ENCODE results near the gene ERN1.

ERN1 gene

DNA sequence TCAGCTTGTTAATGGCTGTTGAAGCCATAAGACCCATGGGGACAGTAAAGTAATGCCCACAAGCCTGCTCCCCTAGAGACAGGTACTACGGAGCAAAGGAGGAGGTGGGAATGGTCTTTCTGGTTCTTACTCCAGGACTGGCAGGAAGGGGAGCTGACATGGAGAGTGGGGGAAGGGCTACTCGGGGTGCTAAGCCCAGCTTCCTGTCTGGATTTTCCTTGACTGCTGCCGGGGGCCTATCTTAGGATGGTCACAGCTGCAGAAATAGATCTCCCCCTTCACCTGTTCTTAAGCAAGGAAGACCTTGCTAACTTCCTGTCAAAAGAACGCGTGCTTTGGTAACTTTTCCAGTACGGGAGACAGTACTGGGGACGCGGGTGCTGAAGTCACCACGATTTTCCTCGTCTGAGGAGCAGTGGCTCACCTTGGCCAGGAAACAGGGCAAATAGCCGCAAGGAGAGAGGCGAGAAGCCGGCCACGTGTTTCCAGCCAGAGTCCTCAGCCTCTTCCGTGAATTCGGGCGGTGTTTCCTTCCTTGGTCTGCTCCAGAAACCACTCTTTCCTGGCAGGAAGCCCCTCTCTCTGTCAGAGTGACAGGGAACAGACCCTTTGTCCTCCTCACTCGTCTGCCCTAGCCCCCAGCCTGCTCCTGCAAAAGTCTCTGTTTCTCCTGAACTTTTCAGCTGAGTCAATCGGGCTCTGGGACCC is 132.4 kb downstream of the ERN1 start:
- DNase-seq (no peak), ATAC-seq (ENCODE audit: insufficient read depth, low read depth) (no peak)
- H3K9ac ChIP-seq (ENCODE audit: low read depth, low read length), result no peak overlapping the region; the same call in 1 of the 2 replicates
- H3K9me3 ChIP-seq (ENCODE audit: insufficient read depth, low read length, severe bottlenecking), result no peaks in the 10 kb centered on the region
- peak overlapping the region in 1 of 2 experiments; percentile 64; a peak in 2 of 4 replicates for H3K4me3 ChIP-seq (ENCODE audit: low read depth in 1 of 2, low read length in 2 of 2)
- H3K27ac ChIP-seq (ENCODE audit: low read length), result no peak overlapping the region
- no peak overlapping the region for H2AFZ ChIP-seq (ENCODE audit: low read depth, low read length)
- H3K4me1 ChIP-seq (ENCODE audit: insufficient read depth, low read length), result peaks cover 22% of the 10 kb centered on the region
- H3K79me2 ChIP-seq (ENCODE audit: insufficient read depth, low read length), result no peaks in the 10 kb centered on the region
- TF ChIP-seq EZH2 (IDR thresholded peaks at IDR 0.05; ENCODE audit: borderline replicate concordance, low read depth, low read length, severe bottlenecking), result no peak
- TF ChIP-seq, protein P1, sequence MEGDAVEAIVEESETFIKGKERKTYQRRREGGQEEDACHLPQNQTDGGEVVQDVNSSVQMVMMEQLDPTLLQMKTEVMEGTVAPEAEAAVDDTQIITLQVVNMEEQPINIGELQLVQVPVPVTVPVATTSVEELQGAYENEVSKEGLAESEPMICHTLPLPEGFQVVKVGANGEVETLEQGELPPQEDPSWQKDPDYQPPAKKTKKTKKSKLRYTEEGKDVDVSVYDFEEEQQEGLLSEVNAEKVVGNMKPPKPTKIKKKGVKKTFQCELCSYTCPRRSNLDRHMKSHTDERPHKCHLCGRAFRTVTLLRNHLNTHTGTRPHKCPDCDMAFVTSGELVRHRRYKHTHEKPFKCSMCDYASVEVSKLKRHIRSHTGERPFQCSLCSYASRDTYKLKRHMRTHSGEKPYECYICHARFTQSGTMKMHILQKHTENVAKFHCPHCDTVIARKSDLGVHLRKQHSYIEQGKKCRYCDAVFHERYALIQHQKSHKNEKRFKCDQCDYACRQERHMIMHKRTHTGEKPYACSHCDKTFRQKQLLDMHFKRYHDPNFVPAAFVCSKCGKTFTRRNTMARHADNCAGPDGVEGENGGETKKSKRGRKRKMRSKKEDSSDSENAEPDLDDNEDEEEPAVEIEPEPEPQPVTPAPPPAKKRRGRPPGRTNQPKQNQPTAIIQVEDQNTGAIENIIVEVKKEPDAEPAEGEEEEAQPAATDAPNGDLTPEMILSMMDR (IDR thresholded peaks at IDR 0.05; ENCODE audit: borderline replicate concordance, extremely low read depth, low read length, poor library complexity, severe bottlenecking), result no peak
- H3K36me3 ChIP-seq (ENCODE audit: insufficient read depth, low read length), result peaks cover 4% of the 10 kb centered on the region
- no peaks in the 10 kb centered on the region for H4K20me1 ChIP-seq (ENCODE audit: insufficient read depth, low read length)
- H3K4me2 ChIP-seq (ENCODE audit: insufficient read depth, low read length), result peak overlapping the region; percentile 92
- peaks cover 1% of the 10 kb centered on the region for H3K27me3 ChIP-seq (ENCODE audit: insufficient read depth, low read length, poor library complexity)

DNA sequence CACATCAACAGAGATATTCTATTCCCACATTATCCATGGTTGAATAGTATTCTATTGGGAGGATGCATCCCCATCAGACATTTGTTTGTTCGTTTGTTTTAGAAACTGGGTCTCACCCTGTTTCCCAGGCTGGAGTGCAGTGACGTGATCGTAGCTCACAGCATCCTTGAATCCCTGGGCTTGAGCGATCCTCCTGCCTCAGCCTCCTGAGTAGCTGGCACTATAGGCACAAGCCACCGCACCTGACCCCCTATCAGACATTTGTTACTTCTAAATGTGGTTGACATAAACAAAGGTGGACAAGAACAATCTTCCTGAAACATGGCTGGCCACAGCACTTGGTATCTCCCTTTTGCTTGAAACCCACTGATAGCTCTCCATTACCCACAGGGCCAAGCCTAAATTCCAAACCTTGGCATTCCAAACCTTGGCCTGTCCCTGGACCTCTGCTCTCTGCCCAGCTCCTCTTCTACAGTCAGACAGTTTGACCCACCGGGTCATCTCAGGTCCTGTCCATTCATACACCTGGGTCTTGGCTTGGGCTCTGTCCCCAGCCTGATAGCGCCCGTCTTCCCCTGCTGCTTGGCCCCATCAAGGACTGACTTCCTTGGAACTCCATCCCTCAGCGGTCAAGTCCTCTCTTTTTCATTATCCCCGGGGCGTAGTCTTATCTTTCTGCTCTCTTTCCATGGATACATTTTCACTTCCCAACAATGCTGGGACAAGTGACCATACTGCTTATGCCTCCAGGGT is 133.3 kb downstream of the ERN1 start:
- Histone ChIP-seq H3K79me2 (ENCODE audit: insufficient read depth, low read length) (no peaks in the 10 kb centered on the region), H3K4me2 (ENCODE audit: insufficient read depth, low read length) (no peak overlapping the region), H3K36me3 (ENCODE audit: insufficient read depth, low read length) (no peaks in the 10 kb centered on the region), H3K27ac (ENCODE audit: low read length) (no peak overlapping the region), H3K9me3 (ENCODE audit: insufficient read depth, low read length, severe bottlenecking) (no peaks in the 10 kb centered on the region), H3K4me3 (ENCODE audit: low read depth in 1 of 2, low read length in 2 of 2) (no peak overlapping the region), H4K20me1 (ENCODE audit: insufficient read depth, low read length) (no peaks in the 10 kb centered on the region), H2AFZ (ENCODE audit: low read depth, low read length) (no peak overlapping the region), H3K27me3 (ENCODE audit: insufficient read depth, low read length, poor library complexity) (peaks cover 3% of the 10 kb centered on the region), H3K9ac (ENCODE audit: low read depth, low read length) (no peak overlapping the region), H3K4me1 (ENCODE audit: insufficient read depth, low read length) (peaks cover 22% of the 10 kb centered on the region)
- DNase-seq (no peak), ATAC-seq (ENCODE audit: insufficient read depth, low read depth) (no peak)
- TF ChIP-seq EZH2 (IDR thresholded peaks at IDR 0.05; ENCODE audit: borderline replicate concordance, low read depth, low read length, severe bottlenecking), result no peak
- TF ChIP-seq, protein P1 (IDR thresholded peaks at IDR 0.05; ENCODE audit: borderline replicate concordance, extremely low read depth, low read length, poor library complexity, severe bottlenecking), result no peak

DNA sequence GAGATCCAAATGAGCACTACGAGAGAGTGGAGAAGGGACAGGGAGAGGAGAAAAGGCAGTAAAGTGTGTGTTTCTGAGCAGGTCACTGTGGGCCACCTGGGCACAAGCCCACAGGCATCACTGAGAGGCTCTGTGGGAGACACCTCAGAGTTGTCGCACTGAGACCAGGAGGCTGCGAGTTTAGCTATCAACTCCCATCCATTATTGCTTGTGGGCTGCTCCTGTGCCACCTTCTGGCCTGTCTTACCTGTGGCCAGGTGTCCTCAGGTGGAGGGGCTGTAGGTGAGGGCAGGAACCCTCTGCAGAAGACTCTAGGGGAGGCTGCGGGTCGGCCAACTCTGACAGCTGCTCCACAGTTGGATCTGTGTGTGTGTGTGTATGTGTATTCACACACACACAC is 134.3 kb downstream of the ERN1 start:
- Histone ChIP-seq H3K4me2 (ENCODE audit: insufficient read depth, low read length) (no peak overlapping the region), H4K20me1 (ENCODE audit: insufficient read depth, low read length) (no peaks in the 10 kb centered on the region), H3K4me1 (ENCODE audit: insufficient read depth, low read length) (peaks cover 22% of the 10 kb centered on the region), H3K36me3 (ENCODE audit: insufficient read depth, low read length) (no peaks in the 10 kb centered on the region), H3K27me3 (ENCODE audit: insufficient read depth, low read length, poor library complexity) (peaks cover 3% of the 10 kb centered on the region), H3K79me2 (ENCODE audit: insufficient read depth, low read length) (no peaks in the 10 kb centered on the region), H3K4me3 (ENCODE audit: low read depth in 1 of 2, low read length in 2 of 2) (no peak overlapping the region), H3K9ac (ENCODE audit: low read depth, low read length) (no peak overlapping the region), H3K9me3 (ENCODE audit: insufficient read depth, low read length, severe bottlenecking) (no peaks in the 10 kb centered on the region), H2AFZ (ENCODE audit: low read depth, low read length) (no peak overlapping the region), H3K27ac (ENCODE audit: low read length) (no peak overlapping the region)
- TF ChIP-seq, protein P1 (IDR thresholded peaks at IDR 0.05; ENCODE audit: borderline replicate concordance, extremely low read depth, low read length, poor library complexity, severe bottlenecking), result no peak
- no peak for TF ChIP-seq EZH2 (IDR thresholded peaks at IDR 0.05; ENCODE audit: borderline replicate concordance, low read depth, low read length, severe bottlenecking)
- no peak for DNase-seq
- no peak for ATAC-seq (ENCODE audit: insufficient read depth, low read depth)

Measured in DND-41 (cell line).